Rectal smooth muscle tissue (tissue), 1 donor: Measurements from ENCODE around the gene TMEM108.

Experiments used
- H3K27ac ChIP-seq: one replicate; pipeline ENCODE4 v1.7.0; 2013; ENCODE audit warnings: low read depth, low read length, inconsistent platforms
- H3K27me3 ChIP-seq: one replicate; pipeline ENCODE4 v1.7.0; 2013; ENCODE audit warnings: low read length; ENCODE audit not compliant: control insufficient read depth, insufficient read depth
- H3K36me3 ChIP-seq: one replicate; pipeline ENCODE4 v1.7.0; 2013; ENCODE audit warnings: low read length; ENCODE audit not compliant: control insufficient read depth, insufficient read depth
- H3K4me1 ChIP-seq: one replicate; pipeline ENCODE4 v1.7.0; 2013; ENCODE audit warnings: low read length; ENCODE audit not compliant: control insufficient read depth, insufficient read depth
- H3K4me3 ChIP-seq: one replicate; pipeline ENCODE4 v1.7.0; 2013; ENCODE audit warnings: low read length
- H3K9ac ChIP-seq: one replicate; pipeline ENCODE4 v1.7.0; 2013; ENCODE audit warnings: low read length

TMEM108 gene

DNA sequence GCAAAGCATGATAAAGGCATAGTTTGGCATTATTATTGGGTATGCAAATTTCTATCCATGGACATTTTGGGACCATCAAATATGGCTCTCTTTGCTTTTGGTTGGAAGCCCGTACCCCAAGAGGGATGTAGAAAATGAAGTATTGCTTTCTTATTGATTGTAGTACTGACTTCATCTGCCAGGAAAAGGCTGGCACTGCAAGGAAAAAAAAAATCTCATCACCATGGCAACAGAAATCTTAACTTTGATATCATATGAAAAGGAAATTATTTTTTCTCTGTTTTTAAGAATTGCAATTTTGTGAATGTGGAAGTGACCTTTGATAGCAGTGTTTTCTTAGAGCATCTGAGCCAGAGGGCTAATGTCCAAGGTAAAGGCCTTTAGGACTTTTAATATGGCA is 151.7 kb downstream of the TMEM108 start:
- no peak overlapping the region for H3K9ac ChIP-seq
- no peak overlapping the region for H3K4me3 ChIP-seq
- H3K4me1 ChIP-seq: no peaks in the 10 kb centered on the region
- no peaks in the 10 kb centered on the region for H3K27me3 ChIP-seq
- no peaks in the 10 kb centered on the region for H3K36me3 ChIP-seq
- H3K27ac ChIP-seq: no peak overlapping the region

- no peak overlapping the region for H3K9ac ChIP-seq
- H3K4me1 ChIP-seq: no peaks in the 10 kb centered on the region
- H3K36me3 ChIP-seq: no peaks in the 10 kb centered on the region
- no peaks in the 10 kb centered on the region for H3K27me3 ChIP-seq
- no peak overlapping the region for H3K4me3 ChIP-seq
- H3K27ac ChIP-seq: no peak overlapping the region
Observed at GRCh38 chr3:133191818-133192217, 153.6 kb downstream of the TMEM108 start.

DNA sequence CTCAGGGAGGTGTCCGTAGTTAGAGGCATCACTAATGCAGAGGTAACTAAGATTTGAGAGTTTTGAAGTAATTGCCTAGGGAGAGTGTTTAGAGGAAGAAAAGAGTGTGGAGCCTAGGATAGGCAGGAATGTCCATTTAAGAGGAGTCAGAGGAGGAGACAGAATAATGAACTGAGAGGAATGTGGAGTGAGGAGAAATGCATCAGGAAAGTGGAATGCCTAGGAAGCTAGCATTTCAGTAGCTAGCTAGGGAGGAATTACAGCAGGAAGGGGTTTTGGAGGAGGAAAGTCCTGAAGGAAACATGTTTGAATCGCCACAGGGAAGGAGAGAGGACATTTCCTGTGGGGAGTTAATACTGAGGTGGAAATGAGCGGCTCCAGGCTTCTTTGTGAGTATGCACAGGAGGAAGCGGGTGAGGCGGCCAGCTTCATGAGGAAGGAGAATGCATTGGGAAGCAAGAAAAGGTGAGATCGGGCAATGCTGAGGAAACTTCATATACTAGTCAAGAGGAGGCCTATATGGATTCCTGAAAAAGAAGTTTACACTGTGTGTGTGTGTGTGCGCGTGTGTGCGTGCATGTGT is 154.3 kb downstream of the TMEM108 start:
- Histone ChIP-seq H3K27me3 (no peaks in the 10 kb centered on the region), H3K4me3 (no peak overlapping the region)

DNA sequence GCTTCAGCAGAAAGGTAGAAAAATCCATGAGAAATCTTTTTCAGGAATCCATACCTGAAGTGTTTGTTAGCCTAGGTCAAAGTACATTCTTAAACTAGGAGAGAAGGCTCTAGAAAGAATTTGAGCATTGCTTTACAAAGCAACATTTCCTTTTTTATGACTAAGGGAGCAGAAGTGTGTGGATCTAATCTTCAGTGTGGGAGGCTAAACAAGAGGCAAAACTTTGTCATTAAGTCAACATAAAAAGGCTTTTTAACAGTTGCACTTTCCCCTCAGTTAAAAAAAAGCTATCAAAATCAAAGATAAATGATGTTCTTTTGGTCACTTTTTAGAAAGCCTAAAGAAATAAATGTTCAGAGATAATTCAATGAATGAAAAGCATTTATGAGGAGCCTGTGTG is 154.8 kb downstream of the TMEM108 start:
- Histone ChIP-seq H3K9ac (no peak overlapping the region), H3K36me3 (no peaks in the 10 kb centered on the region), H3K27ac (no peak overlapping the region), H3K4me3 (no peak overlapping the region), H3K4me1 (no peaks in the 10 kb centered on the region), H3K27me3 (no peaks in the 10 kb centered on the region)

More for the DNA sequence above, 154.3 kb downstream of the TMEM108 start:
- Histone ChIP-seq H3K27ac (no peak overlapping the region), H3K4me1 (no peaks in the 10 kb centered on the region), H3K9ac (no peak overlapping the region), H3K36me3 (no peaks in the 10 kb centered on the region)

GRCh38 chr3:133196527-133196926 is 158.3 kb downstream of the TMEM108 start:
- H3K36me3 ChIP-seq: no peaks in the 10 kb centered on the region

GRCh38 chr3:133197619-133198018 is 159.4 kb downstream of the TMEM108 start:
- Histone ChIP-seq H3K9ac (no peak overlapping the region), H3K27ac (no peak overlapping the region), H3K4me1 (no peaks in the 10 kb centered on the region), H3K27me3 (no peaks in the 10 kb centered on the region), H3K4me3 (no peak overlapping the region), H3K36me3 (no peaks in the 10 kb centered on the region)

More at GRCh38 chr3:133196527-133196926, 158.3 kb downstream of the TMEM108 start:
- no peak overlapping the region for H3K4me3 ChIP-seq
- H3K4me1 ChIP-seq: no peaks in the 10 kb centered on the region
- no peak overlapping the region for H3K9ac ChIP-seq
- H3K27me3 ChIP-seq: no peaks in the 10 kb centered on the region
- H3K27ac ChIP-seq: no peak overlapping the region

GRCh38 chr3:133206921-133207320 is 168.7 kb downstream of the TMEM108 start:
- H3K4me3 ChIP-seq: no peak overlapping the region
- H3K4me1 ChIP-seq: no peaks in the 10 kb centered on the region
- no peaks in the 10 kb centered on the region for H3K27me3 ChIP-seq
- no peaks in the 10 kb centered on the region for H3K36me3 ChIP-seq
- H3K9ac ChIP-seq: no peak overlapping the region
- no peak overlapping the region for H3K27ac ChIP-seq

DNA sequence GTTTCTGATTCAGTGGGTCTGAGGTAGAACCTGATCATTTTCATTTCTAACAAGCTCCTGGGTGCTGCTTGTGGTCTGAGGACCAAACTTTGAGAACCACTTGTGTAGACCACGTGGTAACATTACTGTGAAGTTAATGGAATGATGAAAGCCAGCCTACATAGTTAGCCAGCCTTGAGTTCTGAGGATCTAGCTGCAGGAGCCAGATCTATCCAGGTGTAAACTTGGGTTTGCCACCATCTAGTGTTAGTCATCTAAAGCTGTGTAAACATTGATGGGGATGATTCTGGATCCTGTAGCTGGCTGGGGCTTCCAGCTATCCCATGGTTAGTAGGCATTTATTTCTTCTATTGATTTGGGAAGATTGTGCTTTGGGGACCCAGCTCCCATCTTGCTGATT is 170.0 kb downstream of the TMEM108 start:
- H3K36me3 ChIP-seq: no peaks in the 10 kb centered on the region
- no peak overlapping the region for H3K27ac ChIP-seq
- no peak overlapping the region for H3K4me3 ChIP-seq
- H3K9ac ChIP-seq: no peak overlapping the region
- no peaks in the 10 kb centered on the region for H3K4me1 ChIP-seq
- H3K27me3 ChIP-seq: no peaks in the 10 kb centered on the region

DNA sequence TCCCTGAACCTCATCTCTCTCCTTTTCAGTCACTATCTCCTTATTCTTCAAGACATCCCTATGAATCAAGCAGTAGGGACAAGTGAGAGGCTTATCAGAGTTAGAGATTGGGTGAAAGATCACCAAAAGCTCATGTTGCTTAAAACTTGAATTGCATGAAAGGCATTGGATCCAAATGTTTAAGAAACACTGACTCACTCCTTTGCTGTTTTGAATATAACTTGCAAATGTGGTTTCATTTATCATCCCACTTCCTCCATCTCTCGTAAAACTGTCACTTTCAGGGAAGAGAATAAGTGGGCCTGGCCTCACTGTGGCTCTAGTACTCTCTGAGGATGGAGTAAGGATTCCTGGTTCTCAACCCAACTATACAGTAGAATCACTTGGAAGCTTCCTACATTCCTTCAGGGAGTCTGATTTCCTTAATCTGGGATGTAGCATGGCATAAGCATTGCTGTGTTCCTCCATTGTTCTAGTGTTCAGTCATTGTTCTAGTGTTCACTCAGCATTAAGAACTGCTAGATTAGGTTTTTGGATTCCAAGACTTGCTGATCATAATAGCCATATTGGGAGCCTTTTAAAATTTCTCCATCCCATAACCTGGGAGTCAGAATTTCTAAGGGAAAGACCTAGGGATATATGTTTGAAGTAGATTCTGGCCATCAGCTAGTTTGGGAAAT is 171.8 kb downstream of the TMEM108 start:
- Histone ChIP-seq H3K27ac (no peak overlapping the region), H3K27me3 (no peaks in the 10 kb centered on the region), H3K36me3 (no peaks in the 10 kb centered on the region), H3K4me1 (no peaks in the 10 kb centered on the region), H3K4me3 (no peak overlapping the region), H3K9ac (no peak overlapping the region)

GRCh38 chr3:133210656-133211055 is 172.5 kb downstream of the TMEM108 start:
- Histone ChIP-seq H3K4me1 (no peaks in the 10 kb centered on the region), H3K9ac (no peak overlapping the region), H3K27ac (no peak overlapping the region)

DNA sequence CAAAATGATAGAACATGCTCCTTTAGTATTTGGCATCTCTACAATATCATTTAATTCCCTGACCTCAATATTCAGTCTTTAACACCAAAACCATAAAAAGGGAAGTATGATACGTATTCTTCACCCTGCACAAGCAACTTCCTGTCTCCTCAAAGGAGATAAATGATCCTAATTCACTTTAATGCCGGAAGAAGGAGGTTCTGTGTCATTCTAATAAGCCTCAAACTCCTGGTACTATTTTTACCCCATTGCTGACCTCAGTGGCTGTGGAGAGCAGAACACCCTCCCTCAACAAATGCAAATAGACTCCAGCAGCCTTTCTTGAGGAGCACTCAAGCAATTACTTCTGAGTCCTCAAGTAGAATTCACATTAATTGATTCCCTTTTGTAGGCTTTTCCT is 173.3 kb downstream of the TMEM108 start:
- H3K27me3 ChIP-seq: no peaks in the 10 kb centered on the region
- no peaks in the 10 kb centered on the region for H3K4me1 ChIP-seq
- H3K27ac ChIP-seq: no peak overlapping the region
- H3K4me3 ChIP-seq: no peak overlapping the region
- H3K9ac ChIP-seq: no peak overlapping the region
- H3K36me3 ChIP-seq: no peaks in the 10 kb centered on the region

More at GRCh38 chr3:133210656-133211055, 172.5 kb downstream of the TMEM108 start:
- Histone ChIP-seq H3K4me3 (no peak overlapping the region), H3K27me3 (no peaks in the 10 kb centered on the region), H3K36me3 (no peaks in the 10 kb centered on the region)

DNA sequence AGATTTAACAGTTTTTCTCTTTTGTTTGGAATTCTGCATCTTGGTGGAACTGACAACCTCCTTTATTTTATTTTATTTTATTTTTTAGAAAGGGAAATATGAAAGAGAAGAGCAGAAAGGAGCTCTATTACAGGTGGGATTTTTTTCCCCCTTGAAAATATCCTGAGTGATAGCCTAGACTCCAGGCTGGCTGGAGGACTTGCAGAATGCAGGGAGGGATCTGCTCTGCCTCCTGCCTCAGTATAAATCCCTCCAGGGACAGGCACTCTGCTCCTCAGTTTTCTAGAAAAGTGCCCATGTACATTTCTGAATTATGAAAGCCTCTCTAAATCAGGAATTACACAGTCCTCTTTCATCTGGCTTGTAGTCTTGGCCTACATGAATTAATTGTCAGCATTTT is 173.7 kb downstream of the TMEM108 start:
- Histone ChIP-seq H3K27ac (no peak overlapping the region), H3K9ac (no peak overlapping the region), H3K27me3 (no peaks in the 10 kb centered on the region), H3K4me1 (no peaks in the 10 kb centered on the region), H3K4me3 (no peak overlapping the region), H3K36me3 (no peaks in the 10 kb centered on the region)

- no peaks in the 10 kb centered on the region for H3K27me3 ChIP-seq
- H3K4me1 ChIP-seq: no peaks in the 10 kb centered on the region
- no peaks in the 10 kb centered on the region for H3K36me3 ChIP-seq
- H3K27ac ChIP-seq: no peak overlapping the region
- H3K9ac ChIP-seq: no peak overlapping the region
- H3K4me3 ChIP-seq: no peak overlapping the region
Observed at GRCh38 chr3:133213937-133214336, 175.7 kb downstream of the TMEM108 start.
